Omental fat pad (tissue), 4 donors: ENCODE results near the gene PPP4R3B. TPM values are rescaled to one million over a fixed set of nuclear protein-coding genes. Genes with fewer than 3 reads are reported as not detected.
A peak's percentile ranks its signal among the peaks of the same experiment; 100 is the strongest.

Source experiments
- ATAC-seq: fragments of 150-250 bp; one replicate; pipeline ENCODE4 v1.9.1; 2016; ENCODE audit warnings: mild to moderate bottlenecking, moderate library complexity; ENCODE audit not compliant: low FRiP score
- DNase-seq: peaks from one replicate; pipeline ENCODE4 v3.0.0-alpha.2; 2019; ENCODE audit warnings: low spot score
- total RNA-seq, 4 donors: library from RNA; depleted of rRNA; stranded (reverse); fragments of >200 nt; gene quantifications; one replicate each; pipeline ENCODE4 v1.1.0, GENCODE V29; 2016
- TF ChIP-seq, protein P1 (sequence below), 3 donors: fragments of 450-650 bp; IDR thresholded peaks; one replicate each; pipeline ENCODE4 v1.5.1; 2016 to 2017; ENCODE audit warnings: antibody characterized with exemption in 3 of 3, mild to moderate bottlenecking in 3 of 3, moderate library complexity in 2 of 3

The PPP4R3B gene
- 10 to 100 TPM; 51.3 to 97.6 (median 61.1) TPM for total RNA-seq

DNA sequence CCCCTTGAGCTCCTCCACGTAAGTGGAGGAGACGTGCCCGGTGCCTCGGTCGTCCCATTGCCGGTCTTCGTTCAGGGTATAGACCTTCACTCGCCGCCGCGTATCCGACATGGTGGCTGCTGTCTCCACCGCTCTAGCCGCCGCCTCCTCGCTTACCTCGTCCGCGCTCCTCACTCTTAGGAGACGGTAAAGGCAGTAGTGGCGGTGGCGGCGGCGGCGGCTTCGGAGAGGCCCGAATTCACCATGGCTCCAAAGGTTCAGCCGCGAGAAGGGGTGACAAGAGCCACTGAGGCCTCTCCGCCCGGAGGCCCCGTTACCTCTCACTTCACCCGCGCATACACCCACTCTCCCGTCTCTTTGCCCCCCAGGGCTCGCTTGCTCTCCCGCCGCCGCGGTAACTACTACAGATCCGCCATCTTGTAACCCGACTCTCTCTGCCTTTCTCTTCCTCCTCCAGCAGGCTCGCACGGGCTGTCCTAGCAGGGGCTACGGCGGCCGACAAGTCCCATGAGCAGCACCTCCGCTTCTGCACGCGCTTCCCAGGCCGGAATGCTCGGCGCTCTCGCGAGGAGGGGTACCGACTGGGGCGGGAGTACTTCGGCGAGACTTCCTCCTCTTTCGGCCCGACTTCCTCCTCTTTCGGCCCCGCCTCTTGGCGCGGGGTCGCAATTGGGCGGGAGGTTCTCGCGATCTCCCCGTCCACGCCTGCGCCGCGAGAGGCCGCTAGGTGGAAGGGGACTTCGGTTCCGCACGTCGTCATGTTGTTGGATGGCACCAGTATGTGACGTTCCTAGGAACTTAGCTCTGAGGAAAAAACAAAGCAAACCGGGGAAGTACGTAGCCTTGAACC, at the start of gene PPP4R3B:
TSS of gene PPP4R3B (minus strand) at position 448 of the 850 bp plus-strand sequence. CDS start at position 111, 337 bp downstream.
- ATAC-seq (peak; percentile 98), DNase-seq (peak; percentile 90)
- TF ChIP-seq, protein P1, sequence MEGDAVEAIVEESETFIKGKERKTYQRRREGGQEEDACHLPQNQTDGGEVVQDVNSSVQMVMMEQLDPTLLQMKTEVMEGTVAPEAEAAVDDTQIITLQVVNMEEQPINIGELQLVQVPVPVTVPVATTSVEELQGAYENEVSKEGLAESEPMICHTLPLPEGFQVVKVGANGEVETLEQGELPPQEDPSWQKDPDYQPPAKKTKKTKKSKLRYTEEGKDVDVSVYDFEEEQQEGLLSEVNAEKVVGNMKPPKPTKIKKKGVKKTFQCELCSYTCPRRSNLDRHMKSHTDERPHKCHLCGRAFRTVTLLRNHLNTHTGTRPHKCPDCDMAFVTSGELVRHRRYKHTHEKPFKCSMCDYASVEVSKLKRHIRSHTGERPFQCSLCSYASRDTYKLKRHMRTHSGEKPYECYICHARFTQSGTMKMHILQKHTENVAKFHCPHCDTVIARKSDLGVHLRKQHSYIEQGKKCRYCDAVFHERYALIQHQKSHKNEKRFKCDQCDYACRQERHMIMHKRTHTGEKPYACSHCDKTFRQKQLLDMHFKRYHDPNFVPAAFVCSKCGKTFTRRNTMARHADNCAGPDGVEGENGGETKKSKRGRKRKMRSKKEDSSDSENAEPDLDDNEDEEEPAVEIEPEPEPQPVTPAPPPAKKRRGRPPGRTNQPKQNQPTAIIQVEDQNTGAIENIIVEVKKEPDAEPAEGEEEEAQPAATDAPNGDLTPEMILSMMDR (IDR thresholded peaks at IDR 0.05) = peak in 2 of 3 donors; percentile 17 to 36

DNA sequence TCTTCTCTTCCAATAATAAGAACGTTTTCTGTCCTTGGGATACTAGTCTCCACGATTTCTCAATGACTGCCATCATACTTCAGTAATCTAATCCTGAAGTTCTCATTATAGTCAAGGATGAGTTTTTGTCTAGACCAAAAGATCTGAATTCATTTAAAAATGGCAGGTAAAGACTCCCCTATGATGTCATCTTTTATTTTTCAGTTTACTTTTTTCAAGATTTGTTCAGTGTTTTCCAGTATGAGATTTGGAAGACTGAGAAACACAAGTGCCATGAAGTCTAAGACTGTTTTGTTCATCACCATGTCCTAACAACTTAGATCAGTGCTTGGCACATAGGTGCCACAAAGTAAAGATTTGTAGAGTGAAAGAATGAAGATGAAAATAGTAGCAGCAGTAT, 35.8 kb upstream of the PPP4R3B start:
- DNase-seq (no peak), ATAC-seq (no peak)
- TF ChIP-seq, protein P1 (IDR thresholded peaks at IDR 0.05) = no peak

DNA sequence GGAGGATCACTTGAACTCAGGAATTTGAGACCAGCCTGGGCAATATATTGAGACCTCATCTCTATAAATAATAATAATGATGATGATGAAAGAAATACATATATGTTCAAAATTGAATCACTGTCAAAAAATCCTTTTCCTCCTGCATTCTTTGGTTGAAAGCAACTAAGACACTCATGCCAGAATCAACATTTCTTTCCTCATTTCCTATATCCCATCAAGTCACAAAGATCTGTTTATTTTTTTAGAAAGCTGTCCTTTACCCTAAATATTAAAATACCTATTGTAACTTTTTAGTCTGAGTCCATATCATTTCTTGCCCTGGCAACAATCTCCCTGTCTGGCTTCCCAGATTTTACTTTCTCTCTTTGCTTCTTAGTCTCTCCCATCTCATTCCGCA, 31.8 kb upstream of the PPP4R3B start:
- TF ChIP-seq, protein P1 (IDR thresholded peaks at IDR 0.05) = no peak
- ATAC-seq = no peak
- no peak for DNase-seq

DNA sequence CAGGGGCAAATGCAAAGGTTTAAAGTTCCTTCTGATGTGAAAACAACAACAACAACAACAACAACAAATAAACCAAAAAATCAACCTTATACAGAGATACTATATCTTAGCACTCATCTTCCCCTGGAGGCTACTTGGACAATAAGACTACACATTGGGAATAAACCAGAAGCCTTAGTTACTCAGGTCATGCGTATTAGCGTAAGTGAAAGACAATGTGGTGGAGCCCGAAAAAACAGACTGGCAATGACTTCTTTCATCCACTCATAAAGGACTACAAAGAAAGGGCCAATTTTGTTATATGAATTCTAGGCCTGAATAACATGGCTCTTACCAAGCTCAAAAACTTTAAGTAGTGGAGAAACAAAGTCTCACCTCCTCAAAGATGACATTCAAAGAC, 19.4 kb upstream of the PPP4R3B start:
- no peak for ATAC-seq

DNA sequence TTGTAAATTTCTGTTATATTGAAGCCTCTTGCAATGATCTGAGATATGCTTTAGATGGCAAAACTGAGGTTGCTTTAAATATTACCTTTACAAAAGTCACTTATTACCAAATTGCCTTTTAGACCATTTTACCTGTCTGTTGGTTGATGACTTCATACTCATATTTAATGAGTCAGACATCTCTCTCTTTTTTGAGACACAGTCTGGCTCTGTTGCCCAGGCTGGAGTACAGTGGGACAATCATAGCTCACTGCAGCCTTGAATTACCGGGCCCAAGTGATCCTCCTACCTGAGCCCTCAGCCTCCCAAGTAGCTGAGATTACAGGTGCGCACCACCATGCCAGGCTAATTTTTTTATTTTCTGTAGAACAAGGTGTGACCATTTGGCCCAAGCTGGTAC, 11.5 kb upstream of the PPP4R3B start:
- TF ChIP-seq, protein P1 (IDR thresholded peaks at IDR 0.05) = no peak
- DNase-seq = no peak
- no peak for ATAC-seq

More for the DNA sequence above, 19.4 kb upstream of the PPP4R3B start:
- TF ChIP-seq, protein P1 (IDR thresholded peaks at IDR 0.05) = no peak
- DNase-seq = no peak

DNA sequence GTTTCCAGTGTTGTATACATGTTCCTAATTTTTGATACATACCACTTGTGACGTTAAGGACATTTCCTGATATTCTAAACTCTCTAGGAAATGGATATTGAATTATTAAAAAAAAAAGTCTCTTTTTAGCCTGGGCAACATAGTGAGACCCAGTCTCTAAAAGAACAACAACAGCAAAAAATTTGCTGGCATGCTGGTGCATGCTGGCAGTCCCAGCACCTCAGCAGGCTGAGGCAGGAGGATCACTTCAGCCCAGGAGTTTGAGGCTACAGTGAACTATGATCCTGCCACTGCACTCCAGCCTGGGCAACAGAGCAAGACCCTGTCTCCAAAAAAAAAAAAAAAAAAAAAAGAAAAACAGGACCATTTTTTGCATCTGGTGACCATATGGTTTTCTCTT, 10.5 kb upstream of the PPP4R3B start:
- TF ChIP-seq, protein P1 (IDR thresholded peaks at IDR 0.05) = no peak
- ATAC-seq (no peak), DNase-seq (no peak)

DNA sequence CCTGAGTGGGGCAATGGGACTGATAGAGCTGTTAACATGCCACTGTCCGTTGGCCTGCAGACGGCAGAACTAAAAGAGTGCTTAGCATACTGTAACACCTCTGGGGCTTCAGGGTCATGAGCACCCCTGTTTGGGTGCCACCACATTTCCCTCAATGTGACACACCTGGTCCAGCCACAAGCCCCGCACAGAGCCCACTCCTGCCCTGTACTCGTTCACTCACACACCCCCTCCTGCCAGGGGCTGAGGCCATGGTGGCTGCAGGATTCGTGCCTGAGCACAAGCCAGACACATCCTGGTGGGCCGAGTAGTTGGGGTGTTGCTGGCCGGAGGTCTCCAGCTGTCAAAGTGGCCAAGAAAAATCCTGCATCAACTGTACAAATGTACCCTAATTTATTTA, 4.4 kb upstream of the PPP4R3B start:
- TF ChIP-seq, protein P1 (IDR thresholded peaks at IDR 0.05) = no peak
- no peak for ATAC-seq
- no peak for DNase-seq
